A549 (cell line): ENCODE results near the gene DACH1. TPM values are rescaled to one million over a fixed set of nuclear protein-coding genes. Genes with fewer than 3 reads are reported as not detected.

Source experiments
- ATAC-seq, 2 experiments: fragments of 200-7000 bp in 1 of 2; fragments of >200 bp in 1 of 2; cut with Nextera tagmentation in 1 of 2; cut with Tn5 transposase in 1 of 2; 3 replicates each; pipeline versions ENCODE4 v1.8.0 to v1.9.1; 2018 to 2020; ENCODE audit warnings: mild to moderate bottlenecking in 1 of 2, moderate library complexity in 1 of 2
- CTCF ChIA-PET: fragments of 300-600 bp; sonication (Branson Sonifier 250); formaldehyde crosslinking; extraction: SDS; loops from one replicate; lab custom pipeline; 2021; ENCODE audit warnings: antibody characterized with exemption, inconsistent platforms; lab: Yijun Ruan, JAX
- POLR2A ChIA-PET: fragments of 350-600 bp; formaldehyde crosslinking; extraction: SDS; loops from one replicate; lab custom pipeline; 2021; ENCODE audit warnings: antibody characterized with exemption, inconsistent platforms; lab: Yijun Ruan, JAX
- DNase-seq, 2 experiments: peaks; one replicate each; pipeline versions ENCODE4 v3.0.0 to v3.0.0-alpha.2; 2011 to 2016; ENCODE audit warnings: low read depth in 1 of 2, low spot score in 1 of 2
- FAIRE-seq: peaks from 2 replicates; lab custom pipeline; 2011; peaks lifted over from hg19 to GRCh38; lab: Jason Lieb, UNC
- H3K27ac ChIP-seq, 2 experiments: fragments of >200 bp; sonication (Bioruptor Twin); formaldehyde crosslinking; 3 replicates each; pipeline ENCODE4 v1.5.1; 2016 to 2017
- H3K4me1 ChIP-seq: fragments of >200 bp; sonication (Bioruptor Twin); formaldehyde crosslinking; 3 replicates; pipeline ENCODE4 v1.6.1; 2016
- H3K4me2 ChIP-seq: fragments of >200 bp; sonication (Bioruptor Twin); formaldehyde crosslinking; 3 replicates; pipeline ENCODE4 v1.6.1; 2016
- H3K4me3 ChIP-seq: fragments of >200 bp; sonication (Bioruptor Twin); formaldehyde crosslinking; 3 replicates; pipeline ENCODE4 v1.5.1; 2016
- H3K9me3 ChIP-seq: fragments of >200 bp; sonication (Bioruptor Twin); formaldehyde crosslinking; 3 replicates; pipeline ENCODE4 v1.6.1; 2016
- CHD4 ChIP-seq: fragments of 200-600 bp; sonication (generic); IDR thresholded peaks from 2 replicates; pipeline ENCODE4 v1.6.1; 2016; ENCODE audit warnings: antibody characterized with exemption, mild to moderate bottlenecking, borderline replicate concordance
- EHMT2 ChIP-seq: fragments of 200-600 bp; sonication (generic); IDR thresholded peaks from 2 replicates; pipeline ENCODE4 v1.6.1; 2016; ENCODE audit warnings: antibody characterized with exemption, low read depth, mild to moderate bottlenecking, moderate library complexity
- ELK1 ChIP-seq: fragments of 150-350 bp; IDR thresholded peaks from 2 replicates; pipeline ENCODE4 v1.6.1; 2014; ENCODE audit warnings: low read depth, mild to moderate bottlenecking, low read length
- ESRRA ChIP-seq: fragments of 150-350 bp; IDR thresholded peaks from 2 replicates; pipeline ENCODE4 v1.6.1; 2014; ENCODE audit warnings: mild to moderate bottlenecking, low read length, borderline replicate concordance
- FOSB ChIP-seq: fragments of 250-450 bp; sonication (Bioruptor Pico); IDR thresholded peaks from 2 replicates; pipeline ENCODE4 v1.5.0; 2020; ENCODE audit warnings: mild to moderate bottlenecking, moderate library complexity
- FOSL2 ChIP-seq, 2 experiments: fragments of 450-650 bp in 1 of 2; fragments of >200 bp in 1 of 2; sonication (Bioruptor Twin) in 1 of 2; formaldehyde crosslinking; IDR thresholded peaks; 2 replicates each; pipeline versions ENCODE4 v1.5.0 to v1.6.1; 2016 to 2020; ENCODE audit warnings: mild to moderate bottlenecking in 1 of 2, moderate library complexity in 1 of 2
- FOXS1 ChIP-seq: fragments of 250-450 bp; sonication (Bioruptor Pico); IDR thresholded peaks from 2 replicates; pipeline ENCODE4 v1.5.0; 2020; ENCODE audit warnings: mild to moderate bottlenecking, moderate library complexity
- HOXB5 ChIP-seq: fragments of 250-450 bp; sonication (Bioruptor Pico); IDR thresholded peaks from 2 replicates; pipeline ENCODE4 v1.5.0; 2020; ENCODE audit warnings: mild to moderate bottlenecking, moderate library complexity
- JUNB ChIP-seq: fragments of >200 bp; sonication (Bioruptor Twin); formaldehyde crosslinking; IDR thresholded peaks from 2 replicates; pipeline ENCODE4 v1.6.1; 2016
- MAFK ChIP-seq: fragments of 450-650 bp; IDR thresholded peaks from 2 replicates; pipeline ENCODE4 v1.6.1; 2014; ENCODE audit not compliant: partially characterized antibody
- MAX ChIP-seq: IDR thresholded peaks from 2 replicates; pipeline ENCODE4 v1.6.1; 2012
- NFE2L2 ChIP-seq: fragments of 150-350 bp; conservative IDR thresholded peaks from 2 replicates; pipeline ENCODE4 v1.6.1; 2014; ENCODE audit warnings: low read length
- PBX3 ChIP-seq: IDR thresholded peaks from 2 replicates; pipeline ENCODE4 v1.6.1; 2012
- PHF8 ChIP-seq: fragments of 200-600 bp; sonication (generic); IDR thresholded peaks from 2 replicates; pipeline ENCODE4 v1.6.1; 2016; ENCODE audit warnings: low read depth, mild to moderate bottlenecking, antibody characterized with exemption, moderate library complexity, borderline replicate concordance
- POLR2AphosphoS2 ChIP-seq: conservative IDR thresholded peaks from 2 replicates; pipeline ENCODE4 v1.6.1; 2012; ENCODE audit warnings: low read length, improper control_type of control experiment, inconsistent platforms
- RAD21 ChIP-seq, 2 experiments: fragments of >200 bp in 1 of 2; sonication (Bioruptor Twin) in 1 of 2; formaldehyde crosslinking in 1 of 2; IDR thresholded peaks in 1 of 2; conservative IDR thresholded peaks in 1 of 2; 2 replicates in 1 of 2; 3 replicates in 1 of 2; pipeline ENCODE4 v1.6.1; 2012 to 2018; ENCODE audit warnings: inconsistent platforms in 1 of 2
- RARB ChIP-seq: fragments of 250-450 bp; sonication (Bioruptor Pico); IDR thresholded peaks from 2 replicates; pipeline ENCODE4 v1.8.0; 2021; ENCODE audit warnings: mild to moderate bottlenecking, moderate library complexity
- REST ChIP-seq: fragments of 200-600 bp; sonication (generic); IDR thresholded peaks from 2 replicates; pipeline ENCODE4 v1.6.1; 2016; ENCODE audit warnings: antibody characterized with exemption, mild to moderate bottlenecking, moderate library complexity
- RFX5 ChIP-seq: fragments of 450-650 bp; IDR thresholded peaks from 2 replicates; pipeline ENCODE4 v1.7.1; 2014; ENCODE audit warnings: antibody characterized with exemption, mild to moderate bottlenecking, moderate library complexity
- TP53 ChIP-seq: fragments of 250-450 bp; sonication (Bioruptor Pico); IDR thresholded peaks from 2 replicates; pipeline ENCODE4 v1.5.0; 2021; ENCODE audit warnings: mild to moderate bottlenecking, moderate library complexity
- ZFP36 ChIP-seq: fragments of 450-650 bp; IDR thresholded peaks from 2 replicates; pipeline ENCODE4 v1.6.1; 2014; ENCODE audit warnings: borderline replicate concordance; ENCODE audit not compliant: partially characterized antibody
- ZNF302 ChIP-seq: fragments of 250-450 bp; sonication (Bioruptor Pico); IDR thresholded peaks from 2 replicates; pipeline ENCODE4 v1.9.0; 2021; ENCODE audit warnings: inconsistent platforms, mild to moderate bottlenecking, moderate library complexity
- ZSCAN20 ChIP-seq: fragments of 250-450 bp; sonication (Bioruptor Pico); IDR thresholded peaks from 2 replicates; pipeline ENCODE4 v1.8.0; 2022; ENCODE audit warnings: mild to moderate bottlenecking, moderate library complexity
- WGBS: methylation state at CpG from one replicate; pipeline ENCODE4 v1.1.6; 2017; ENCODE audit errors: missing lambda C conversion rate; 5-methylcytosine and 5-hydroxymethylcytosine counted together
- polyA plus RNA-seq, 4 experiments: library from polyadenylated mRNA; depleted of rRNA in 3 of 4; stranded (reverse); fragments of >200 nt; fragmentation: RNase III in 1 of 4; extraction: RNeasy Plus Mini Kit Qiagen cat#74134 plus additional on column Dnase treatment in 1 of 4; gene quantifications; 2 replicates in 3 of 4; 3 replicates in 1 of 4; pipeline ENCODE4 v1.2.3, GENCODE V29; 2011 to 2017

DACH1 gene
- polyA plus RNA-seq, 2 of the 4 experiments (the other 2 are of a cell fraction) = not detected

GRCh38 chr13:71828564-71828963, 38.4 kb downstream of the DACH1 start:
- TF ChIP-seq RAD21 (conservative IDR thresholded peaks at IDR 0.05 in 1 of 2, IDR thresholded peaks at IDR 0.05 in 1 of 2) (no peak), MAFK (no peak), TP53 (no peak), JUNB (no peak), HOXB5 (CRISPR knock-in tag) (no peak), ZFP36 (no peak)
- CTCF ChIA-PET = no interaction called here
- FAIRE-seq = no peak
- no peaks in the 10 kb centered on the region for H3K4me1 ChIP-seq
- H3K4me2 ChIP-seq = no peak overlapping the region
- no peak for DNase-seq
- ATAC-seq = no peak
- no peak overlapping the region for H3K27ac ChIP-seq
- H3K9me3 ChIP-seq = no peaks in the 10 kb centered on the region
- WGBS = 4% methylated on average over 2 of the region's 2 CpGs
- POLR2A ChIA-PET = no interaction called here
- no peak overlapping the region for H3K4me3 ChIP-seq

GRCh38 chr13:71828117-71828516, 38.9 kb downstream of the DACH1 start:
- Histone ChIP-seq H3K27ac (no peak overlapping the region), H3K4me3 (no peak overlapping the region), H3K9me3 (no peaks in the 10 kb centered on the region), H3K4me1 (no peaks in the 10 kb centered on the region), H3K4me2 (no peak overlapping the region)
- 13% methylated on average over 6 of the region's 6 CpGs for WGBS
- ChIA-PET POLR2A (no interaction called here), CTCF (no interaction called here)
- ATAC-seq (no peak), DNase-seq (no peak), FAIRE-seq (no peak)
- no peak for TF ChIP-seq FOSB (CRISPR knock-in tag)
- no peak for TF ChIP-seq ESRRA

GRCh38 chr13:71827241-71827640, 39.8 kb downstream of the DACH1 start:
- no peak for FAIRE-seq
- CTCF ChIA-PET = no interaction called here
- Histone ChIP-seq H3K4me3 (no peak overlapping the region), H3K9me3 (no peaks in the 10 kb centered on the region), H3K27ac (no peak overlapping the region), H3K4me1 (no peaks in the 10 kb centered on the region), H3K4me2 (no peak overlapping the region)
- POLR2A ChIA-PET = no interaction called here
- WGBS = 6% methylated on average over 8 of the region's 8 CpGs
- no peak for ATAC-seq
- DNase-seq = no peak
- TF ChIP-seq MAX (no peak), FOSL2 (IDR thresholded peaks at IDR 0.05) (no peak), FOSL2 (CRISPR knock-in tag; IDR thresholded peaks at IDR 0.05) (no peak), ZNF302 (CRISPR knock-in tag) (no peak), TP53 (no peak), RFX5 (no peak), REST (no peak), ELK1 (no peak), PBX3 (no peak), JUNB (no peak), EHMT2 (no peak), RARB (CRISPR knock-in tag) (no peak), NFE2L2 (no peak), PHF8 (no peak), POLR2AphosphoS2 (no peak), CHD4 (no peak), ZSCAN20 (CRISPR knock-in tag) (no peak), ESRRA (no peak), FOXS1 (CRISPR knock-in tag) (no peak)
